NCI-H2227 (cell line): ENCODE results near the gene UBXN6.

Source experiments
- DNase-seq: peaks from one replicate; lab custom pipeline; 2025; ENCODE audit not compliant: unreplicated experiment; lab: John Stamatoyannopoulos, UW

Gene UBXN6

DNA sequence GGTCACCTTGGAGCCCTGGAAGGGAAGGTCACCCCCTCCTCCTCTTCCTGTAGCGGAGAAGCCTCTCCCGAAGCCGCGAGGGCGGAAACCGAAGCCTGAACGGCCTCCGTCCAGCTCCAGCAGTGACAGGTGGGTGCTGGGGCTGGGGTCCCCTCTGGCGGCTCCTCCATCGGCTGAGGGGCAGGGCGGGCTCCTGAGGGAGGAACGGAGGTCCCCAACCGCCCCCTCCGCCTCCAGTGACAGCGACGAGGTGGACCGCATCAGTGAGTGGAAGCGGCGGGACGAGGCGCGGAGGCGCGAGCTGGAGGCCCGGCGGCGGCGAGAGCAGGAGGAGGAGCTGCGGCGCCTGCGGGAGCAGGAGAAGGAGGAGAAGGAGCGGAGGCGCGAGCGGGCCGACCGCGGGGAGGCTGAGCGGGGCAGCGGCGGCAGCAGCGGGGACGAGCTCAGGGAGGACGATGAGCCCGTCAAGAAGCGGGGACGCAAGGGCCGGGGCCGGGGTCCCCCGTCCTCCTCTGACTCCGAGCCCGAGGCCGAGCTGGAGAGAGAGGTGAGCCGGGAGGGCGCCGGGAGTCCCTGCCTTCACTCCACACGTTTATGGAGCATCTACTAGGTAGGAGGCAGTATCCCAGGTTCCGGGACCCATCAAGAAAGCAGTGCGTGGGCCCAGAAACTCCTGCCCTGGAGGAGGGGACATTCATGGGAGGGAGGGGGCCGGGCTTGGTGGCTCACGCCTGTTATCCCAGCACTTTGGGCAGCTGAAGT, 36.5 kb upstream of the UBXN6 start:
- no peak for DNase-seq

DNA sequence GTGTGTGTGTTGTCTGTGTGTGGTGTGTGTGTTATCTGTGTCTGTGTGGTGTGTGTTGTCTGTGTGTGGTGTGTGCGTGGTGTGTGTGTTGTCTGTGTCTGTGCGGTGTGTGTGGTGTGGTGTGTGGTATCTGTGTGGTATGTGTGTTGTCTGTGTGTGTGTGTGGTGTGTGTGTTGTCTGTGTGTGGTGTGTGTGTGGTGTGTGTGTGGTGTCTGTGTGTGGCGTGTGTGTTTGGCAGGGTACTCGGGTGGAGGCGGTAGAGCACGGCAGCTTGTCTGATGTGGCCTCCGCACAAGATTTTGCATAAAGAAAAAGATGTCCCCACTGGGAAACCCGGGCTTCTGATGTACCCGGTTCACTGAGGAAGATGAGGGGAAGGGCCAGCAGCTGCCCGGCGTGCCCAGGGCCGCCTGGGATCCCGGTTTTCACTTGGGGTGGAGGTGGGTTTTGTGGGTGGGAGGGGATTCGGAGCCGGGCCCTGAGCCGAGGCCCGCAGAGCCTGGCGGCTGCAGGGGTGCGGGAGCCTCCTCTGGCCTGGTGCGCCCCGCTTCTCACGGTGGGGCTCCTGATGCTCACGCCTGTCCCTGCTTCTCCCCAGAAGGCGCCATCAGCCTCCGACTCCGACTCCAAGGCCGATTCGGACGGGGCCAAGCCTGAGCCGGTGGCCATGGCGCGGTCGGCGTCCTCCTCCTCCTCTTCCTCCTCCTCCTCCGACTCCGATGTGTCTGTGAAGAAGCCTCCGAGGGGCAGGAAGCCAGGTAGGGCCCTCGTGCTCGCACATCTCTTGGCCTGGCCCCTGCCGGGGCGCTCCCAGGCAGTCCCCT, 35.7 kb upstream of the UBXN6 start:
- DNase-seq: no peak

DNA sequence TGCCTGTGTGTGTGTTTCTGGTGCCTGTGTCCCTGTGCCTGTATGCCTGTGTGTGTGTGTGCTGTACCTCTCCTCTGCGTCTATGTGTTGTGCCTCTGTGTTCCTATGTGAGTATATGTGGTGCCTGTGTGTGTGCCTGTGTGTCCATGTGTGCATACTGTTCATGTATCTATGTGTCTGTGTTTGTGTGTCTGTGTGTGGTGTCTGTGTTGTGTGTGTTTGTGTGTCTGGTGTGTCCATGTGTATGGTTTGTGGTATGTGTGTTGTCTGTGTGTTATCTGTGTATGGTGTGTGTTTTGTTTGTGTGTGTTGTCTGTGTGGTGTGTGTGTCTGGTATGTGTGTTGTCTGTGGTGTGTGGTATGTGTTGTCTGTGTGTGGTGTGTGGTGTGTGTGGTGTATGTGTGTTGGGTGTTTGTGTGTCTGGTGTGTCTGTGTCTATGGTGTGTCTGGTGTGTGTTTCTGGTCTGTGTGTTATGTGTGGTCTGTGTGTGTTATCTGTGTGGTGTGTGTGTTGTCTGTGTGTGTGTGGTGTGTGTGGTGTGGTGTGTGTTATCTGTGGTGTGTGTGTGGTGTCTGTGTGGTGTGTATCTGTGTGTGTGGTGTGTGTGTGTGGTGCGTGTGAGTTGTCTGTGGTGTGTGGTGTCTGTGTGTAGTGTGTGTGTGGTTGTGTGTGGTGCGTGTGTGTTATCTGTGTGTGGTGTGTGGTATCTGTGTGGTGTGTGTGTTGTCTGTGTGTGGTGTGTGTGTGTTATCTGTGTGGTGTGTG, 34.9 kb upstream of the UBXN6 start:
- DNase-seq: no peak

DNA sequence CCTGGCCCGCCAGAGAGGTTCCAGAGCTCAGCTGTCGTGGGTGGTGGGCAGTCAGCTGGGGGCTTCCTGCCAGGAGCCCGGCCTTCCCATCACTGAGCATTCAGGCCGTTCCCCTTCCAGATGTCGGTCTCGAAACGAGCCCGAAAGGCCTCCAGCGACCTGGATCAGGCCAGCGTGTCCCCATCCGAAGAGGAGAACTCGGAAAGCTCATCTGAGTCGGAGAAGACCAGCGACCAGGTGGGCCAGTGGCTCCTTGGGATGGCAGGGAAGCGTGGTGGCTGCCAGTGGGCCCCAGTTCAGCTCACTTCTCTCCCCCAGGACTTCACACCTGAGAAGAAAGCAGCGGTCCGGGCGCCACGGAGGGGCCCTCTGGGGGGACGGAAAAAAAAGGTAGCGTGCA, 33.9 kb upstream of the UBXN6 start:
- DNase-seq: no peak

DNA sequence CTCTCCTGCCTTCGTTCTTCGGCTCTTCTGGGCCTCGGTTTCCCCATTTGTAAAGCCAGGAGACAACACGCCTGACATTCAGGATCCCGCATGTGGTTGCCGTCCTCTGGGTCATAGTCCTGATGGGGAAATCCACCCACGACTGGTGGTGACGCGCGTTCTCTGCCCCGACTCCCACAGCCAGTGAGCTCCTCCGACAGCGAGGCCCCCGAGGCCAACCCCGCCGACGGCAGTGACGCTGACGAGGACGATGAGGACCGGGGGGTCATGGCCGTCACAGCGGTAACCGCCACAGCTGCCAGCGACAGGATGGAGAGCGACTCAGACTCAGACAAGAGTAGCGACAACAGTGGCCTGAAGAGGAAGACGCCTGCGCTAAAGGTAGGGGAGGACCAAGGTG, 30.9 kb upstream of the UBXN6 start:
- DNase-seq: no peak

DNA sequence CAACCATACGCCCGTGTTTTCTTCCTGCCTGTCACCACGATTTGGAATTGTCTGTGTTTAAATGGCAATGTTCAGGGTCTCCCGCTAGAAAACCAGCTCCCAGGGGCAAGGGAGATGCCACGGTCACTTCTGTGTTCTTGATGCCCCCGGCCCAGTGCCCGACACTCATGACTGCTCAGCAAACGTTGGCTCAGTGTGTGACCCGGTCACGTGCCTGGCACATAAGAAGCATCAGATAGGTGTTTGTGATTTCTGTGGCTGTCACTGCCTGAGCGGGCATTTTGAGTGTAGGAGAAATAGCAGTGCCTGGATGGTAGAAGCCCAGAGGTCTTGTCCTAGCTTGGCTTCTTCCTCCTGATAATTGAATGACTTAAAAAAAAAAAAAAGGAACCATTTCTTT, 30.0 kb upstream of the UBXN6 start:
- no peak for DNase-seq

DNA sequence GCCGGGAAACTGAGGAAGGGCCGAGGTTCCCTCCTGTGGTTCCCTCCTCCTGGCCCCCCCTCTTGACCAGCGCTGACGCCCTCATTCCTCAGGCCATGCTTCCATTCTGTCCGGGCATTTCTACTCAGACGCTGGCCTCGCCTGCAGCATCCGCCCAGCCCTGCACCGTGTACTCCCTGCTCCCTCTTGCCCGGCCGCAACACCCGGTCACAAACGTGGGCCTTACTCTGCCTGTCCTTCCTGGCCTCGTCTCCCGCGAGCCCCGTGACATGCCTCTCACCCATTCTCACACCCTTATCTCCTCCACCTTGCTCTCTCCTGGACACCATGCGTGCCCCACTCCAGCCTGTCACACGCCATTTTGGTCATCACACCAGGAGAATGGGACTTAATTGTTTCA, 25.8 kb upstream of the UBXN6 start:
- no peak for DNase-seq

DNA sequence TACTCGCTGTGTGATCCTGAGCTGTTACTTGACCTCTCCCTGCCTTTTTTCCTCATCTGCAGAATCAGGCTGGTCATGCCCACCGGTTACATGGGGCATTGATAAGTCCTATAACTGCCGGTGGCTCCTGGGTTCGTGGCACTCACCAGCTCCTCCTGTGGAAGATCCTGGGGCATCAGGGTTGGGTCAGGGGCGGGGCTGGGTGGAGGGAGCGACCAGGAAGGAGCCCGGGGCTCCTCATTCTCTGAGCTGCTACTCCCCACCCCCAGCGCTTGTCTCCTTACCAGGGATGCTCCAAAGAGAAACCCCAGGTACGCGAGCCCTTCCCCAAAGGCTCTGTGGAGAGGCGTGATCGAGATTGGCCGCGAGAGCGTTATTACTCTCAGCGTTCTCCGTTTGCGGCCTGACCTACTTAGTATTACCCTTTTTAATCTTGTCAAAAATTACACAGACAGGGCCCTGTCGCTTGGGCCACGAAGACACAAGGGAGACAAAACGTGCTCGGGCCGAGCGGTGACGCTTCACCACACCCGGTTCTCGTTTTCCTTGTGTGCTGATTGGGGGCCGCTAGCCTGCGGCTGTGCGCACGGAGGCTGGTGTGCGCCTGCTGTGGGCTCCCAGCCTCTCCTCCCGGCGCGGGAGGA, 25.2 kb upstream of the UBXN6 start:
- no peak for DNase-seq

DNA sequence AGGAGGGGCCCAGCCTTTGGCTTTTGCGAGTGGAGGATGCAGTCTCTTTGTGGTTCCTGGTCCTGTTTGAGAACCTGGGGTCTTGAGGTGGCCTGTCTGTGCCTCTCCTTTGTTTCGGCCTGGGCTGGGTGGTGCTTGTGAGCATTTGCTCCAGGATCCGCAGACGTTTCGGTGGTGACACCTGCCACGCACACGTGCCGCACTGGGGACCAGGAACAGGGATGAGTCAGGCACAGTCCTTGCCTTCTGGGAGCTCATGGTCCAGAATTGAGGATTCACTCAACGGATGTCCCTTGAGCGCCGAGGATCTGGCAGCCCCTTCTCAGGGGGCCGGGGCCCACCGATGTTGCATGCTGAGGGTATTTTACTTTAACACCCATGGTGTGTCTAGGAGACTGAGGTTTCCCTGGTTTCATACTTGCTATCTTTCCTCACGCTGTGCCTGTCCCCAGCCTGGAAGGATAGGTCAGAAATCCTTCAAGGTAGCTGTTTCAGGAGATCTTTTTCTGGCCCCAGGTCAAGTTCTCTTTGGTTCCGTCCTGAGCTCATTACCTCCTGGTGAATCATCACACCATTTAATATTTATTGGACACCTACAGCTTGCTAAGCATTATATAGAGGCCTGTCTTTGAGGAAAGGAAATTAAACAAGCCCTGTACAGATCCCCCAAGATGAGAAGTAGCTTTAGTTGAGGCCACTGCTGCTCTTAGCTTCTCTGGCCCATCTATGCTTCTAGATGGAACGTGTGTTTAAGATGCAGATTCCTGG, 19.6 kb upstream of the UBXN6 start:
- no peak for DNase-seq

DNA sequence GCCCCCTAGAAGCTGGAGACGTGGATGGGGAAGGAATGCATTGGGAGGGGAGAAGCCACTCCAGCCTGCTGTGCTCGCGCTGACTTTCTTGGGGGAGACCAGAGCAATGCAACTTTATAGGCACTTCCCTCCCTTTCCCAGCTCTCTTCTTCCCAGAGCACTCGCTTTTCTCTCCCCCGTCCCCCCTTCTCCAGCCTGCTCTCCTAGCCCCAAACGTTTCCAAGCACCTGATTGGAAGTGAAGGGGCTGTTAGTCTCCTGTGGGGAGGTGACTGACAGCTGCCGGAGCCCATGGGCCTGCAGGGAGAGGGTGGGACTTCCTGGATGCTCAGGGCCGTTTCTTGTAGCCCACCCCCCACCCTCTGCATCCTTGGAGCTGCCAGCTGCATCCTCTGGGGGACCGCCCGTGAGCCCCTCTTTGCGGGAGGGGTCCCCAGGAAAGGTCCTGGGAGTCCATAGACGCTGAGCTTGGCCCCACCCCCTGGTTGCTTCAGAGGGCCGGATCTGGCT, 17.0 kb upstream of the UBXN6 start:
- peak; percentile 84 for DNase-seq

DNA sequence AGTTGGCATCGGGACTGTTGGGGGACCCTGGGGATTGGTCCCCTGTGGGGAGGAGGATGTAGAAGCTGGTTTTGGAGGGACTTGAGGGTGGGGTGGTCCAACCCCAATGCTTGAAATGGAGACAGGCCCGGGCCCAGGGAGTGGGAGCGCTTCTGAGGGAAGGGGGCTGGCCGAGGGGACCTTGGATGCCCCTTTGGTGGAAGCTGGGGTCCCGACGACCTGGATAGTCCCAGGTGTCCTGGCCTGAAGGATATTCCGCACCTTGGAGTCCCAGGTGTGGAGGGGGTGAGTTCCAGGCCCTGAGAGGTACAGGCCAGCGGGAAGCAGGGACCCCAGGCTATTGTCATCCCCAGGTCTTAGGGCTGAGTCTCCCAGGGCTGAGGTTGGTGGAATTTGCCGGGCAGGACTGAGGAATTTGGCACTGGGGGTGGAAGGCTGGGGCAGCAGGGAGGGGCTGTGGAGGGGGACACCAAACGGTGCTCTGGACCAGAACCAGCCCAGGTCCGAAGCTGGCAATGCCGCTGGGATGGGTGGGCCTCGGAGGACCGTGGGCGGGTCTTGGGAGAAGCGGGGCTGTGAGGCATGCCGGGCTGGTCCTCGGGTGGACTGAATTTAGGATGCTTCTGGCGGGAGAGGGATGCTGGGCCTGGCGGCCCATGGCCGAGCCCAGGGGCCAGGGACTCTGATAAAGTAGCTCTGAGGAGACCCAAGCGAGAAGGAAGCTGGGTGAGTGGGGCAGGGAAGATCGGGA, 16.3 kb upstream of the UBXN6 start:
- DNase-seq: no peak

DNA sequence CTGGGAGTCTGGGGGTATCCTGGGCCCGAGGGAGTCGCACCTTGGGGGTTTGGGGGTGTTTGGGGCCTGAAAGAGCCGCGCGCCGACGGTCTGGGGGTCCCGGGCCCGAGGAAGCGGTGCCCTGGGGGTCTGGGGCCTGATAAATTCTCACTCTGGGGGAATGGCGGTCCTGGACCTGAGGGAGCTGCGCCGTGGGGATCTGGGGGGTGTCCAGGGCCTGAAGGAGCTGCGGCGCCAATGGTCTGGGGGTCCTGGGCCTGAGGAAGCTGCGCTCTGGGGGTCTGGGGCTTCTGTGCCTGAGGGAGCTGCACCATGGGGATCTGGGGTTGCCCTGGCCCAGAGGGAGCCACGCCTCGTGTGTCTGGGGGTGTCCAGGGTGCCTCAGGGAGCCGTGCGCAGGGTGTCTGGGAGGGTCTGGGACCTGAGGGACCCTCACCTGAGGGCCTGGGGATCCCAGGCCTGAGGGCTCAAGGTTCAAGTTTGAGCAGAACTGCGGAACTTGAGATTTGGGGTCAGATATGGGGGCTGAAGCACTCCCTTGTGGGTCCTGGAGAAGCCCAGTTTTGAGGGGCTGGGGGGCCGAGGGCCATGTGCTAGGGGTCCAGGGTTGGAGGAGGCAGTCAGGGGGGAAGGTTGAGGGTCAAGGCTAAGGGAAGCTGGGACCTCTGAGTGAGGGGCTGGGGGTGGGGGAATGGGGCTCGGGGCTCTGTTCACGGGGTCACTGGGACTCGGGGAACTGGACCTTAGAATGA, 15.6 kb upstream of the UBXN6 start:
- no peak for DNase-seq

DNA sequence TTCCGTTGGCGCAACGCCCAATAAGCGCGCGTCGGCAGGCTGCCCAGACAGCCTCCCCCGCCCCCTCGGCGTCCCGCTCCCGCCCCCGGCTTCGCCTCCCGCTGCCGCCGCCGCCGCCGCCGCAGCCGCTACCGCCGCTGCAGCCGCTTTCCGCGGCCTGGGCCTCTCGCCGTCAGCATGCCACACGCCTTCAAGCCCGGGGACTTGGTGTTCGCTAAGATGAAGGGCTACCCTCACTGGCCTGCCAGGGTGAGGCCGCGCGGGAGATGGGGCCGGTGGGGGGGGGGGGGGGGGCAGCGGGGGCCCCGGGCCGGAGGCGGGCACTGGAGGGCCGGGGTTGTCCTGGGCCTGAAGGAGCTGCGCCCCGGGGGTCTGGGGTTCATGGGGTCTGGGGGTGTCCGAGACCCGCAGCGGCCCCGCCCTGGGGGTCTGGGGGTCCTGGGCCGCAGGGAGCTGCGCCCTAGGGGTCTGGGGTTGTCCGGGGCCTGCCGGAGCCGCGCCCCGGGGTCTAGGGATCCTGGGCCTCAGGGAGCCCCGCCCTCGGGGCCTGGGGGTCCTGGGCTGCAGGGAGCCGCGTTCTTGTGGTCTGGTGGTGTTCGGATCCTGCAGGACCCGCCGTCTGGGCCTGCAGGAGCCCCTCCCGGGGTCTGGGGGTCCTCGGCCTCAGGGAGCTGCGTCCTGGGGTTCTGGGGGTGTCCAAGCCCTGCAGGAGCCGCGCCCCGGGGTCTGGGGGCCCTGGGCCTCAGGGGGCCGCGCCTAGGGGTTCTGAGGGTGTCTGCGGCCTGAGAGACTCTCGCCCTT, 14.8 kb upstream of the UBXN6 start, which contains the start of gene HDGFL2:
Gene HDGFL2 (plus strand): TSS at position 124 of the 801 bp plus-strand sequence. CDS start 54 bp downstream, at position 178.
- no peak for DNase-seq

DNA sequence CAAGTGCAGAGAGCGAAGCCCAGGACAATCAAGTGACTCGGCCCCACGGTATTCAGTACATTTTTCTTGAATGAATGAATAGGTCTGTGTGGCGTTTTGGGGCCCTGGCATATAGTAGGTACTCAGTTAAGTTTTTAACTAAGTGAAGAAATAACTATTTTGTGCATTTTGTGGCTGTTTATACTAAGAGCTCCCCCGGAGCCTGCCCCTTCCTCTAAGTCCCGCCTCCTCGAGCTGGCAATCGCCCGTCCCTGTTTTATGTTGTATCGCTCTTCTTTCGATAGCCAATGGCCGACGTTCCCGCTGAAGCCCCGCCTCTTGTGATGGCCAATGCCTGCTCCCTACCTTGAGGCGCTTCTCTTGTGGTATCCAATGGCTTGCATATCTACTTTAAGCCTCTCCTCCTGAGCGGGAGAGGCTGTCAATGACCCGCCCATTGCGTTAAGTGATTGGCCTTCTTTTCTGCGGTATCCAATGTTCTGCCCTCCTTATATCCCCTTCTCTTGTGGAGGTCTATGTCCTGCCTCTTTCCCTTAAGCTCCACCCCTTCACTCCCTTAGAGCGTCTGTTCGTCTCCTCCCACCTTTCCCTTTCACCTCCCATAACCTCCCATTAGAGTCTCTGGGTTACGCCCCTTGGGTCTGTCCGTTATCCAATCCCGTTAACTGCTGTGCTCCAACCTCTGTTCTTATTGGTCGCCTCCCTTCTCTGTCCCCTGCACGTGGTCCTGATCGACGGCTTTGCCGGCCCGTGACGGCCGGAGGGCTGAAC, 14.0 kb upstream of the UBXN6 start:
- DNase-seq: peak; percentile 99

DNA sequence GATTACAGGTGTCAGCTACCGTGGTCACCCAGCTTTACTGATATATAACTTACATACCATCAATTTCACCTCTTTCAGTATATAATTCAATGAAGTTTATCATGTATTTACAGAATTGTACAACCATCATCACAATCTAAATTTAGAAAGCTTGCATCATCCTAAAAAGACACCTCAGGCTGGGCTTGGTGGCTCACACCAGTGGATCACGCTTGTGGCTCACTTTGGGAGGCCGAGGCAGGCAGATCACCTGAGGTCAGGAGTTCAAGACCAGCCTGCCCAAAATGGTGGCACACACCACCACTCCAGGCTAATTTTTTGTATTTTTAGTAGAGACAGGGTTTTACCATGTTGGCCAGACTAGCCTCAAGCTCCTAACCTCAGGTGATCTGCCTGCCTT, 10.2 kb upstream of the UBXN6 start:
- DNase-seq: no peak

DNA sequence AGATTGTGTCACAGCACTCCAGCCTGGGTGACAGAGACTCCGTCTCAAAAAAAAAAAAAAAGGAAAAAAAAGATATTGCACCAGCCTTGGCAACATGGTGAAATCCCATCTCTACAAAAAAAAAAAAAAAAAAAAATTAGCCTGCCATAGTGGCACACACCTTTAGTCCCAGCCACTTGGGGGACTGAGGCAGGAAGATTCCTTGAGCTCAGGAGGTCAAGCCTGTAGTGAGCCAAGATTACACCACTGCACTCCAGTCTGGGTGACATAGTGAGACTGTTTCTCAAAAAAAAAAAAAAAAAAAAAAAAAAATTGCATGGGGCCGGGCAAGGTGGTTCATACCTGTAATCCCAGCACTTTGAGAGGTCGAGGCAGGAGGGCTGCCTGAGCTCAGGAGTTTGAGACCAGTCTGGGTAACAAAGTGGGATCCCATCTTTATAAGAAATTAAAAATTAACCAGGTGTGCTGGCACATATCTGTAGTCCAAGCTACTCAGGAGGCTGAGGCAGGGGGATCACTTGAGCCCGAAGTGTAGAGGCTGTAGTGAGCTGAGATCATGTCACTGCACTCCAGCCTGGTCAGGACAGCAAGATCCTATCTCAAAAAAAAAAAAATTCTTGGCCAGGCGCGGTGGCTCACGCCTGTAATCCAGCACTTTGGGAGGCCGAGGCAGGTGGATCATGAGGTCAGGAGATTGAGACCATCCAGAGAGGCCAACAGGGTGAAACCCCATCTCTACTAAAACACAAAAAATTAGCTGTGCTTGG, 7.4 kb upstream of the UBXN6 start:
- no peak for DNase-seq
